GM23338 (cell line): ENCODE data around the gene SORCS2. TPM values are rescaled to one million over a fixed set of nuclear protein-coding genes. Genes with fewer than 3 reads are reported as not detected.

ENCODE experiments used
- CTCF ChIP-seq, 2 experiments: fragments of 200-600 bp in 1 of 2; sonication (generic) in 1 of 2; conservative IDR thresholded peaks; 2 replicates each; pipeline versions ENCODE4 v1.5.1 to v1.6.1; 2016 to 2017; ENCODE audit warnings: antibody characterized with exemption in 2 of 2, low read depth in 2 of 2, mild to moderate bottlenecking in 2 of 2, moderate library complexity in 1 of 2
- ETS1 ChIP-seq: IDR thresholded peaks from 2 replicates; pipeline ENCODE4 v1.6.1; 2016; ENCODE audit warnings: antibody characterized with exemption
- JUNB ChIP-seq: IDR thresholded peaks from one replicate; pipeline ENCODE4 v1.6.1; 2016; ENCODE audit warnings: antibody characterized with exemption; ENCODE audit not compliant: unreplicated experiment
- ZNF331 ChIP-seq: fragments of 250-450 bp; sonication (Bioruptor Pico); IDR thresholded peaks from 2 replicates; pipeline ENCODE4 v1.5.0; 2020; ENCODE audit warnings: low read depth, mild to moderate bottlenecking, moderate library complexity
- polyA plus RNA-seq: library from polyadenylated mRNA; unstranded; fragments of >200 nt; fragmentation: Nextera tagmentation; extraction: Ambion mirVana; gene quantifications from 2 replicates; pipeline ENCODE4 v1.2.1, GENCODE V29; 2016
- total RNA-seq: library from RNA; depleted of rRNA; stranded (reverse); fragments of >200 nt; shearing (Covaris generic); gene quantifications from 2 replicates; pipeline ENCODE4 v1.2.3, GENCODE V29; 2014
- TF ChIP-seq, protein P1 (sequence below): fragments of 250-450 bp; sonication (Bioruptor Pico); IDR thresholded peaks from 2 replicates; pipeline ENCODE4 v1.5.0; 2020; ENCODE audit warnings: mild to moderate bottlenecking, moderate library complexity

Gene SORCS2
- total and polyA plus RNA-seq, 2 experiments from 2014 or later, result 0.47 to 2.4 TPM

DNA sequence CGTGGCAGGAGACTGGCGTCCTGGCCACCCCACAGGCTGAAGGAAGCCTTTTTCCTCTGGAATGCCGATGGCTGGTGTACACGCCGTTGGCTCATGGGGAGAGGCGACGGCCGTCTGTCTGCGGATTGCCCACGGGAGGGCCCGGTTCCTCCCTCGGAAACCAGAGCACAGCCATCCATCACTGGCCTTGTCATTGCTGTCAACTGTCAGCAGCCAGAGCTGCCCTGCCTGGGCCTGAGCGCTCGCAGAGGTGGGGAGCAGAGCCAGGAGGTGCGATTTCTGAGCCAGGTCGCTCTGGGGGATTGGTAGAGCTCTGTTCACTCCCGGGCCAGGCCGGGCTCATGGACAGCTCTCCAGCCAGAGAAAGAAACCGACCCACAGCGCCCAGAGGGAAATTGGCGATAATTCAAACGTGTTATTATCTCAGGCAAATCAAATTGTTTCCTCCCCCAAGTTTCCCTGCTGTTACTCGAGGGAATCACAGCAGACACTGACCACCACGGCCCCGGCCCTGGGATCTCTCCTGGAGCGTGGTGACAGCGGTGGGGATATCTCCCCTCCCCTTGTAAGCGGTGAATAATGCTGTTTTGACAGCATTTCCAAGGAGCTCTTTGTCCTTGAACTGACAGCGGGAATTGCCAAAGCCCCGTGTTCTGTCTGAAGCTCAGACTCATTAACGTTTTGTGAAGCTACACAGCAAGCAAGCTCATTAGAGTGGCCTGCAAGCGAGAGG lies 463.3 kb downstream of the SORCS2 start (continued):
- TF ChIP-seq, protein P1, sequence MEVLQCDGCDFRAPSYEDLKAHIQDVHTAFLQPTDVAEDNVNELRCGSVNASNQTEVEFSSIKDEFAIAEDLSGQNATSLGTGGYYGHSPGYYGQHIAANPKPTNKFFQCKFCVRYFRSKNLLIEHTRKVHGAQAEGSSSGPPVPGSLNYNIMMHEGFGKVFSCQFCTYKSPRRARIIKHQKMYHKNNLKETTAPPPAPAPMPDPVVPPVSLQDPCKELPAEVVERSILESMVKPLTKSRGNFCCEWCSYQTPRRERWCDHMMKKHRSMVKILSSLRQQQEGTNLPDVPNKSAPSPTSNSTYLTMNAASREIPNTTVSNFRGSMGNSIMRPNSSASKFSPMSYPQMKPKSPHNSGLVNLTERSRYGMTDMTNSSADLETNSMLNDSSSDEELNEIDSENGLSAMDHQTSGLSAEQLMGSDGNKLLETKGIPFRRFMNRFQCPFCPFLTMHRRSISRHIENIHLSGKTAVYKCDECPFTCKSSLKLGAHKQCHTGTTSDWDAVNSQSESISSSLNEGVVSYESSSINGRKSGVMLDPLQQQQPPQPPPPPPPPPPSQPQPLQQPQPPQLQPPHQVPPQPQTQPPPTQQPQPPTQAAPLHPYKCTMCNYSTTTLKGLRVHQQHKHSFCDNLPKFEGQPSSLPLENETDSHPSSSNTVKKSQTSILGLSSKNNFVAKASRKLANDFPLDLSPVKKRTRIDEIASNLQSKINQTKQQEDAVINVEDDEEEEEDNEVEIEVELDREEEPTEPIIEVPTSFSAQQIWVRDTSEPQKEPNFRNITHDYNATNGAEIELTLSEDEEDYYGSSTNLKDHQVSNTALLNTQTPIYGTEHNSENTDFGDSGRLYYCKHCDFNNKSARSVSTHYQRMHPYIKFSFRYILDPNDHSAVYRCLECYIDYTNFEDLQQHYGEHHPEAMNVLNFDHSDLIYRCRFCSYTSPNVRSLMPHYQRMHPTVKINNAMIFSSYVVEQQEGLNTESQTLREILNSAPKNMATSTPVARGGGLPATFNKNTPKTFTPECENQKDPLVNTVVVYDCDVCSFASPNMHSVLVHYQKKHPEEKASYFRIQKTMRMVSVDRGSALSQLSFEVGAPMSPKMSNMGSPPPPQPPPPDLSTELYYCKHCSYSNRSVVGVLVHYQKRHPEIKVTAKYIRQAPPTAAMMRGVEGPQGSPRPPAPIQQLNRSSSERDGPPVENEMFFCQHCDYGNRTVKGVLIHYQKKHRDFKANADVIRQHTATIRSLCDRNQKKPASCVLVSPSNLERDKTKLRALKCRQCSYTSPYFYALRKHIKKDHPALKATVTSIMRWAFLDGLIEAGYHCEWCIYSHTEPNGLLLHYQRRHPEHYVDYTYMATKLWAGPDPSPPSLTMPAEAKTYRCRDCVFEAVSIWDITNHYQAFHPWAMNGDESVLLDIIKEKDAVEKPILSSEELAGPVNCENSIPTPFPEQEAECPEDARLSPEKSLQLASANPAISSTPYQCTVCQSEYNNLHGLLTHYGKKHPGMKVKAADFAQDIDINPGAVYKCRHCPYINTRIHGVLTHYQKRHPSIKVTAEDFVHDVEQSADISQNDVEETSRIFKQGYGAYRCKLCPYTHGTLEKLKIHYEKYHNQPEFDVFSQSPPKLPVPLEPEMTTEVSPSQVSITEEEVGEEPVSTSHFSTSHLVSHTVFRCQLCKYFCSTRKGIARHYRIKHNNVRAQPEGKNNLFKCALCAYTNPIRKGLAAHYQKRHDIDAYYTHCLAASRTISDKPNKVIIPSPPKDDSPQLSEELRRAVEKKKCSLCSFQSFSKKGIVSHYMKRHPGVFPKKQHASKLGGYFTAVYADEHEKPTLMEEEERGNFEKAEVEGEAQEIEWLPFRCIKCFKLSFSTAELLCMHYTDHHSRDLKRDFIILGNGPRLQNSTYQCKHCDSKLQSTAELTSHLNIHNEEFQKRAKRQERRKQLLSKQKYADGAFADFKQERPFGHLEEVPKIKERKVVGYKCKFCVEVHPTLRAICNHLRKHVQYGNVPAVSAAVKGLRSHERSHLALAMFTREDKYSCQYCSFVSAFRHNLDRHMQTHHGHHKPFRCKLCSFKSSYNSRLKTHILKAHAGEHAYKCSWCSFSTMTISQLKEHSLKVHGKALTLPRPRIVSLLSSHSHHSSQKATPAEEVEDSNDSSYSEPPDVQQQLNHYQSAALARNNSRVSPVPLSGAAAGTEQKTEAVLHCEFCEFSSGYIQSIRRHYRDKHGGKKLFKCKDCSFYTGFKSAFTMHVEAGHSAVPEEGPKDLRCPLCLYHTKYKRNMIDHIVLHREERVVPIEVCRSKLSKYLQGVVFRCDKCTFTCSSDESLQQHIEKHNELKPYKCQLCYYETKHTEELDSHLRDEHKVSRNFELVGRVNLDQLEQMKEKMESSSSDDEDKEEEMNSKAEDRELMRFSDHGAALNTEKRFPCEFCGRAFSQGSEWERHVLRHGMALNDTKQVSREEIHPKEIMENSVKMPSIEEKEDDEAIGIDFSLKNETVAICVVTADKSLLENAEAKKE (CRISPR knock-in tag), result no peak
- no peak for TF ChIP-seq ETS1
- no peak for TF ChIP-seq CTCF (conservative IDR thresholded peaks at IDR 0.05; ENCODE audit: low read depth in 2 of 2)
- TF ChIP-seq JUNB, result no peak
- no peak for TF ChIP-seq ZNF331
